ENCODE data around the gene SFMBT1.

DNA sequence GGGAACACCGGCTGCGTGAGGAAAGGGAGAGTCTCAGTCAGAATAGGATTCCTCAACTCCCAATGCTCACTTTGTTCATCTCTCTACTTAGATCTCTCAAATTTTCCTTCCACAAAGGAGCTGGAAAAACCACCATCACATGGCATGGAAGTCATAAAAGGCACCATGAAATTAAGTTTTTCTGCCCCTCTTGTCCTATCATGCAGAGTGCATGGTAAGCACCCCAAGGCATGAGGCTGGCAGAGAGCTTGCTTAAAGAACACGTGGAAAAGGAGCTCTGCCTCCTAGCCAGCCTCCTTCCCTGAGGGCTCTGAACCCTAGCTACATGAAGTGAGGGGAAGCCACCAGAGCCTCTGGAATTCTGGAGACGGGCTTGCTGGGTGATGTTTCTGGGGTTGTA, 166.3 kb downstream of the SFMBT1 start:
- TF ChIP-seq, protein P1, sequence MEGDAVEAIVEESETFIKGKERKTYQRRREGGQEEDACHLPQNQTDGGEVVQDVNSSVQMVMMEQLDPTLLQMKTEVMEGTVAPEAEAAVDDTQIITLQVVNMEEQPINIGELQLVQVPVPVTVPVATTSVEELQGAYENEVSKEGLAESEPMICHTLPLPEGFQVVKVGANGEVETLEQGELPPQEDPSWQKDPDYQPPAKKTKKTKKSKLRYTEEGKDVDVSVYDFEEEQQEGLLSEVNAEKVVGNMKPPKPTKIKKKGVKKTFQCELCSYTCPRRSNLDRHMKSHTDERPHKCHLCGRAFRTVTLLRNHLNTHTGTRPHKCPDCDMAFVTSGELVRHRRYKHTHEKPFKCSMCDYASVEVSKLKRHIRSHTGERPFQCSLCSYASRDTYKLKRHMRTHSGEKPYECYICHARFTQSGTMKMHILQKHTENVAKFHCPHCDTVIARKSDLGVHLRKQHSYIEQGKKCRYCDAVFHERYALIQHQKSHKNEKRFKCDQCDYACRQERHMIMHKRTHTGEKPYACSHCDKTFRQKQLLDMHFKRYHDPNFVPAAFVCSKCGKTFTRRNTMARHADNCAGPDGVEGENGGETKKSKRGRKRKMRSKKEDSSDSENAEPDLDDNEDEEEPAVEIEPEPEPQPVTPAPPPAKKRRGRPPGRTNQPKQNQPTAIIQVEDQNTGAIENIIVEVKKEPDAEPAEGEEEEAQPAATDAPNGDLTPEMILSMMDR (conservative IDR thresholded peaks at IDR 0.05): no peak
- TF ChIP-seq EZH2 (IDR thresholded peaks at IDR 0.05; ENCODE audit: low read depth): no peak

Data from PC-9 (cell line).